Muscle of back (tissue), 11 donors: ENCODE data around the gene DHX8. TPM values are rescaled to one million over a fixed set of nuclear protein-coding genes. Genes with fewer than 3 reads are reported as not detected.

Experiments
- DNase-seq, 3 donors: peaks; one replicate each; pipeline versions ENCODE4 v3.0.0 to v3.0.0-alpha.2; 2013
- polyA plus RNA-seq, 10 donors: library from polyadenylated mRNA; unstranded; fragments of 120-200 nt; gene quantifications; one replicate each; pipeline ENCODE4 v1.2.1, GENCODE V29; 2013; ENCODE audit not compliant: insufficient read length in 10 of 10

The DHX8 gene
- polyA plus RNA-seq, 10 donors: 22.4 to 31.6 (median 26.7) TPM

GRCh38 chr17:43572368-43572980 is 88.7 kb downstream of the DHX8 start:
- DNase-seq: no peak

- DNase-seq: no peak
Measured at GRCh38 chr17:43573579-43574321, 90.0 kb downstream of the DHX8 start.

- DNase-seq: no peak
Measured at GRCh38 chr17:43574348-43574747, 90.6 kb downstream of the DHX8 start.

GRCh38 chr17:43574896-43575525 is 91.2 kb downstream of the DHX8 start:
- no peak for DNase-seq

Other genes with a start within 250 kb of the DHX8 start
- gene RNU2-1, start 250.0 kb upstream of the DHX8 start, polyA plus RNA-seq: 1 to 10 TPM in 2 of 10 donors, under 1 TPM in 1, not detected in 7; 0.86 to 4.4 (median 1.8) TPM
- 10 to 100 TPM in 7 of 10 donors, 1 to 10 TPM in 3; 5.5 to 14.5 (median 11.3) TPM for gene ARL4D, start 85.0 kb upstream of the DHX8 start, polyA plus RNA-seq
- 1 to 10 TPM; 3.8 to 7.2 (median 5.8) TPM for gene ETV4, start 62.4 kb downstream of the DHX8 start, polyA plus RNA-seq
- 10 to 100 TPM in 8 of 10 donors, 1 to 10 TPM in 2; 9.4 to 22.3 (median 14.0) TPM for gene MEOX1, start 177.9 kb downstream of the DHX8 start, polyA plus RNA-seq